Epithelial cell of proximal tubule (primary cell): ENCODE results near the gene TEF. TPM values are rescaled to one million over a fixed set of nuclear protein-coding genes. Genes with fewer than 3 reads are reported as not detected.
"Not testable (repeated sequence)": the region's sequence is repeated elsewhere in the genome, so short reads cannot be mapped to it uniquely, and the experiment has no call there.

Experiments
- DNase-seq: peaks from one replicate; pipeline ENCODE4 v3.0.0-alpha.2; 2011; ENCODE audit warnings: low read depth
- H3K4me3 ChIP-seq: 2 replicates; pipeline ENCODE4 v1.5.1; 2011; ENCODE audit warnings: low read depth, mild to moderate bottlenecking, low read length
- total RNA-seq: library from RNA; depleted of rRNA; stranded (reverse); fragments of >200 nt; gene quantifications from 2 replicates; pipeline ENCODE4 v1.2.3, GENCODE V29; 2015
- TF ChIP-seq, protein P1 (sequence below): conservative IDR thresholded peaks from 2 replicates; pipeline ENCODE4 v1.5.1; 2012; ENCODE audit warnings: low read depth, mild to moderate bottlenecking, low read length

TEF gene
- total RNA-seq, 1 donor from 2014 or later, result 0.81 TPM

DNA sequence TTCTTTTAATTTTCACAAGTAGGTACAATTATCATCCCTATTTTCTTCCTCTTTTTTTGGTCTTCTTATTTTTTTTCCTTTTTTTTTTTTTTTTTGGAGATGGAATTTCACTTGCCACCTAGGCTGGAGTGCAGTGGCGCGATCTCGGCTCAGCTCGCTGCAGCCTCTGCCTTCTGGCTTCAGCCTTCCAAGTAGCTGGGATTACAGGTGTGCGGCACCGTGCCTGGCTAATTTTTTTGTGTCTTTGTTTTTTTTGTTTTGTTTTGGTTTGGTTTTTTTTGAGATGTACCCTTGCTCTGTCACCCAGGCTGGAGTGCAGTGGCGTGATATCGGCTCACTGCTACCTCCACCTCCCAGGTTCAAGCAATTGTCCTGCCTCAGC is 48.2 kb downstream of the TEF start:
- DNase-seq, result no peak
- TF ChIP-seq, protein P1, sequence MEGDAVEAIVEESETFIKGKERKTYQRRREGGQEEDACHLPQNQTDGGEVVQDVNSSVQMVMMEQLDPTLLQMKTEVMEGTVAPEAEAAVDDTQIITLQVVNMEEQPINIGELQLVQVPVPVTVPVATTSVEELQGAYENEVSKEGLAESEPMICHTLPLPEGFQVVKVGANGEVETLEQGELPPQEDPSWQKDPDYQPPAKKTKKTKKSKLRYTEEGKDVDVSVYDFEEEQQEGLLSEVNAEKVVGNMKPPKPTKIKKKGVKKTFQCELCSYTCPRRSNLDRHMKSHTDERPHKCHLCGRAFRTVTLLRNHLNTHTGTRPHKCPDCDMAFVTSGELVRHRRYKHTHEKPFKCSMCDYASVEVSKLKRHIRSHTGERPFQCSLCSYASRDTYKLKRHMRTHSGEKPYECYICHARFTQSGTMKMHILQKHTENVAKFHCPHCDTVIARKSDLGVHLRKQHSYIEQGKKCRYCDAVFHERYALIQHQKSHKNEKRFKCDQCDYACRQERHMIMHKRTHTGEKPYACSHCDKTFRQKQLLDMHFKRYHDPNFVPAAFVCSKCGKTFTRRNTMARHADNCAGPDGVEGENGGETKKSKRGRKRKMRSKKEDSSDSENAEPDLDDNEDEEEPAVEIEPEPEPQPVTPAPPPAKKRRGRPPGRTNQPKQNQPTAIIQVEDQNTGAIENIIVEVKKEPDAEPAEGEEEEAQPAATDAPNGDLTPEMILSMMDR, result no peak
- H3K4me3 ChIP-seq, result no peak overlapping the region

DNA sequence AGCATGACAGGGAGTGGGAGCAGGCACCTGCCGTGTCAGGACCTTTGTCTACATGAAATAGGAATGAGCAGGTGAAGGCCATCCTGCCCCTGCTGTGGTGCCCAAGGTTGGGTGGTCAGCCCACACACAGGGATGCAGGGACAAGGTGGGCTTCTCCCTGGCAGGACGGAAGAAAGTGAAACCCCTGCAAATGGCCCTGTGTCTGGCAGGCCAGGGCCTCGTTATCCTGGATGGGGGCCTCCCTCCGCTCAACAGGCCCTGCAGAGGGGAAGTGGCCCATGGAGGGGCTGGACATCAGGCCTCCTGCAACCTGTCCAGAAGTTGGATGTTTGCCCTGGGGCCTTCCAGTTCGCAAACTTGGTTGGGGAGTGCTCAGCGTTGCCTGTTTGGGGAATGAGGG is 49.9 kb downstream of the TEF start:
- H3K4me3 ChIP-seq, result no peak overlapping the region
- no peak for DNase-seq
- TF ChIP-seq, protein P1, result no peak

DNA sequence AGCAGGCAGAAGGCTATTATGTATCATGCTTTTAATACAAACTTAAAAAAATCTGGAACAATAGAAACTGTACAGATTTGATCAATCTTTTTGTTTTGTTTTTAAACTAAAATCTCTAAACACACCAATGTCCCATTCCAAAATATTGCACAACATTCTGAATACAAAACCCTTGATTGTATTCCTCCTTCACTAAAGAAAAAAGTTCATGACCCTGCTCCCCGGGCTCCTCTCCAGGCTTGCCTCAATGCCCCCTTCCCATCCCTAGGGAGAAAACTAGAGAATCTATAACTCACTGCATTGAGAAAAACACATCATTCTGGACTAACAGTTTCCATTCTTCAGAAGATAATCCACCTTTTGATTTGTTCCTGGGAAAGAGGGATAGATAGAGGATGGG is 51.7 kb downstream of the TEF start:
- H3K4me3 ChIP-seq, DNase-seq: not testable (repeated sequence)

DNA sequence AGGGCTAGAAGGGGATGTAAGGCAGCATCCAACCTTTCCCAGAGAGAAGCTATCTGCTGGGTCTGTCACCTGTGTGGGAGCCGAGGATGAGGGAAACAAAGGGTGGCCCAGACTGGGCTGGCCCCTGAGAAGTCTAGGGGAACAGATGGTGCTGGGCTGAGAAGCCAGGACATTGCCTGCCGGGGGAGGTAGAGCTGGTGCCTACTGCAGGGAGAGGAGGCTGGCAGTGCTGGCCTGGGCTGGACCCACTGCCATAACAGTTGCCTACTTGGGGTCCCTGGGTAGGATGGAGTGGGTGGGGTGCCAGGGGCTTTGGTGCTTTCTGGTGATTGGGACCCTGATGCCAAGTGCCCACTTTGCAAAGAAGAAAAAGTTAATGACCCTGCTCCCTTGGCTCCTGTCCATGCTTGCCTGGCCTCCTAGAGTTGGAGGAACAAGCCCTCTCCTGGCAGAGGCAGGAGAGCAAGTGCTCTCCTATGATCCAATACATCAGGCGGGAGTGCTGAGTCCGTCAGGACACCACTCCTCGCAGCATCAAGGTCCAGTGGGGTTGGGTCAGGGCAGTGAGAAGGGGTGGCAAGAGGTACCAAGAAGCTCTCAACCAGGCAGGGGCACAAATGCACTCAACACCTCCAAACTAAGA is 52.7 kb downstream of the TEF start:
- DNase-seq, H3K4me3 ChIP-seq: not testable (repeated sequence)

DNA sequence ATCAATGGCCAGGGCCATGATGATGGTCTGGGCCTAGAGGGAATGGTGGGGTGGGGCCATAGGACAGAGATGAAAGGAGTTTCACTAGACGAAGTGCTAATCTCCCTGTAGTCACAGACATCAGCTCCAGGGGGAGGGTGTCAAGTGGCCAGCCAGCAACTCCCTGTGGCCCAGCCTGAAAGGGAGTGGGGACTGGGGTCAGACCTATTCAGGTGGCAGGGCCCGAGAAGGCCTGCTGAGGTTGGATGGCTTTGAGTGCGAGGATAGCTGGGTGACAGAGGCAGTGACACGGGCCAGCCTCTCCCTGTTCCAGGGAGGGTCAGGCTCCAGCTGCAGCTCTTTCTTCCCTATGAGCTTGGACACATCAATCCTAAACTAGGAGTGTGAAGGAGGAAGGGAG is 53.8 kb downstream of the TEF start:
- no peak overlapping the region for H3K4me3 ChIP-seq
- TF ChIP-seq, protein P1, result no peak
- DNase-seq, result no peak

DNA sequence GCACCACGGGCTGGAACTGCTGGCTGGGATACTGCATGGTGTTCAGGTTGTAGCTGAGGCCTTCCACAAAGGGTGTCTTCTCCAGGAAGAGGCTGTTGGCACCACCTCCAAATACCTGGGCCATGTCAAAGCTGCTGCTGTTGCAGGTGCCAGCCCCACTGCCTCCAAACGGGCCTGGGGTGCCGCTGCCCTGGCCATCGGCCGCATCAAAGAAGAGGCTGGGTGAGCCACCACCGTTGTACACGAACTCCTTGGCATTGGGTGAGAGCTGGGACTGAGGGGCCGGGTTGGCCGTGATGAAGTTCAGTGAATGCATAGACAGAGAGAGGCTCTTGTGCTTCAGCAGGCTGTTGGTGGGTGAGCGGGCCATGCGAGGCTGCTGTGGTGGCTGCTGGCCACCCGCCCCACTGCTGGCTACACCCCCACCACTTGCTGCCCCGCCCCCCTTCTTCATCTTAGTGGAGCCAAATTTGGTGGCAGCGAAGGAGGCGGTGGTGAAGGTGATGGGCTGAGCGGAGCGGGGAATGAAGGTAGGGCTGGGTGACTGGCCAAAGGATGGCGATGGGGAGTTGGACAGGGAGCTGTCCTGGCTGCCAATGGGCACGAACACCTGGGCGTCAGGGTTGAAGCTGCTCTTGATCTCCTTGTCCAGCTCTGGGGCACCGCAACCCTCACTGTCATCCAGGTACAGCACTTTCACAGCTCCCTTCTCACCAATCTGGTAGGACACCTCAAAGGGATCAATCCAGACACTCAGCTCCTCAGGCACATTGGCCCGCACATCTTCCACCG is 54.8 kb downstream of the TEF start:
- DNase-seq, result no peak
- TF ChIP-seq, protein P1, result no peak
- no peak overlapping the region for H3K4me3 ChIP-seq

DNA sequence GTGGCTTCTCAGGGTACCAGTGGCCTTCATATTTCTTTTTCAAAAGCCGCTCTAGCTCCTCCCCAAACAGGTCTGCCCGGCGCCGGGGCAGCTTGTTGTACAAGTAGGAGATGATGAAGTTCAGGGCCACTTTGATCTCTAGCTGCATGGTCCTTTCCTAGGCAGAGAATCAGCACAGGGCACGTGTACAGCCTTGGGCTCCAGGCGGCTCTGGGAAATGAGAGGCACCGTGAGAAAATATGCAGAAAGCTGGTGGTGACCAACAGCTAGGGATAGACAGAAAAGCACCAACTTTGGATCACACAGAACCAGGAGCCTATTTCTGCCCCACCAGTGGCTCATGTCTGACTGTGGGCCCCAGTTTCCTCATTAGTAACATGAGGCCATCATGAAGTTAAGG is 55.5 kb downstream of the TEF start:
- TF ChIP-seq, protein P1, result no peak
- H3K4me3 ChIP-seq, result no peak overlapping the region
- DNase-seq, result no peak

DNA sequence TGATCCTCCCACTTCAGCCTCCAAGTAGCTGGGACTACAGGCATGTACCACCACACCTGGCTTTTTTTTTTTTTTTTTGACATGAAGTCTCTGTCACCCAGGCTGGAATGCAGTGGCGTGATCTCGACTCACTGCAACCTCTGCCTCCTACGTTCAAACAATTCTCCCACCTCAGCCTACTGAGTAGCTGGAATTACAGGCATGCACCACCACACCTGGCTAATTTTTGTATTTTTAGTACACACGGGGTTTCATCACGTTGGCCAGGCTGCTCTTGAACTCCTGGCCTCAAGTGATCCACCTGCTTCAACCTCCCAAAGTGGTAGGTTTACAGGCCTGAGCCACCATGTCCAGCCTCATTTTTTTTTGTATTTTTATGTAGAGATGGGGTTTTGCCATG is 58.8 kb downstream of the TEF start:
- not testable (repeated sequence) for H3K4me3 ChIP-seq, DNase-seq
